ENCODE data around the gene STMN3.
"Not testable (repeated sequence)": the region's sequence is repeated elsewhere in the genome, so short reads cannot be mapped to it uniquely, and the experiment has no call there.

STMN3 gene

GRCh38 chr20:63612276-63612931 is 40.8 kb downstream of the STMN3 start:
- DNase-seq (ENCODE audit: low spot score), result no peak

GRCh38 chr20:63611646-63612045 is 41.6 kb downstream of the STMN3 start:
- DNase-seq (ENCODE audit: low spot score), result no peak

- no peak for DNase-seq (ENCODE audit: low spot score)
Observed at GRCh38 chr20:63610581-63611435, 42.4 kb downstream of the STMN3 start.

GRCh38 chr20:63606686-63607085 is 46.5 kb downstream of the STMN3 start:
- DNase-seq (ENCODE audit: low spot score), result no peak

- no peak for DNase-seq (ENCODE audit: low spot score)
Observed at GRCh38 chr20:63602321-63602720, 50.9 kb downstream of the STMN3 start.

GRCh38 chr20:63601679-63602078 is 51.5 kb downstream of the STMN3 start:
- DNase-seq (ENCODE audit: low spot score), result not testable (repeated sequence)

GRCh38 chr20:63599396-63600050 is 53.7 kb downstream of the STMN3 start:
- DNase-seq (ENCODE audit: low spot score), result no peak

GRCh38 chr20:63598479-63599395 is 54.5 kb downstream of the STMN3 start:
- DNase-seq (ENCODE audit: low spot score), result no peak

- no peak for DNase-seq (ENCODE audit: low spot score)
Observed at GRCh38 chr20:63597651-63598478, 55.4 kb downstream of the STMN3 start.

GRCh38 chr20:63596423-63596822 is 56.8 kb downstream of the STMN3 start:
- DNase-seq (ENCODE audit: low spot score), result no peak

- no peak for DNase-seq (ENCODE audit: low spot score)
Observed at GRCh38 chr20:63595416-63596127, 57.7 kb downstream of the STMN3 start.

GRCh38 chr20:63594043-63594561 is 59.1 kb downstream of the STMN3 start:
- DNase-seq (ENCODE audit: low spot score), result no peak

GRCh38 chr20:63592661-63593060 is 60.6 kb downstream of the STMN3 start:
- no peak for DNase-seq (ENCODE audit: low spot score)

GRCh38 chr20:63591786-63592355 is 61.4 kb downstream of the STMN3 start:
- no peak for DNase-seq (ENCODE audit: low spot score)

- no peak for DNase-seq (ENCODE audit: low spot score)
Observed at GRCh38 chr20:63591147-63591533, 62.1 kb downstream of the STMN3 start.

- no peak for DNase-seq (ENCODE audit: low spot score)
Observed at GRCh38 chr20:63590218-63591146, 62.7 kb downstream of the STMN3 start.

Data from HuH-7.5 (cell line).